OCI-LY1 (cell line): ENCODE data around the gene TMEM229A.

Source experiments
- H2AFZ ChIP-seq: fragments of 200-600 bp; sonication (generic), shearing (Covaris generic); 2 replicates; pipeline ENCODE4 v1.6.0; 2014; ENCODE audit warnings: antibody characterized with exemption, mild to moderate bottlenecking, low read length
- H3F3A ChIP-seq: fragments of 200-600 bp; sonication (generic), shearing (Covaris generic); 2 replicates; pipeline ENCODE4 v1.6.0; 2014; ENCODE audit warnings: mild to moderate bottlenecking, antibody characterized with exemption, low read length, moderate library complexity; ENCODE audit not compliant: insufficient read depth
- H3K27ac ChIP-seq: fragments of 200-600 bp; sonication (generic); 2 replicates; pipeline ENCODE4 v1.5.1; 2014; ENCODE audit warnings: low read length, mixed run types, mild to moderate bottlenecking, low read depth; ENCODE audit not compliant: poor library complexity, severe bottlenecking
- H3K27me3 ChIP-seq: fragments of 200-600 bp; sonication (generic); 2 replicates; pipeline ENCODE4 v1.6.0; 2014; ENCODE audit warnings: antibody characterized with exemption, mild to moderate bottlenecking, low read length, moderate library complexity; ENCODE audit not compliant: insufficient read depth
- H3K36me3 ChIP-seq: fragments of 200-600 bp; sonication (generic); 2 replicates; pipeline ENCODE4 v1.6.1; 2014; ENCODE audit warnings: mild to moderate bottlenecking, antibody characterized with exemption, low read length, moderate library complexity, mixed read lengths; ENCODE audit not compliant: insufficient read depth
- H3K4me1 ChIP-seq: fragments of 200-600 bp; sonication (generic); 2 replicates; pipeline ENCODE4 v1.5.1; 2014; ENCODE audit warnings: mild to moderate bottlenecking, low read length, moderate library complexity; ENCODE audit not compliant: insufficient read depth, severe bottlenecking
- H3K4me2 ChIP-seq: fragments of 200-600 bp; sonication (generic), shearing (Covaris generic); 2 replicates; pipeline ENCODE4 v1.6.1; 2014; ENCODE audit warnings: low read length
- H3K4me3 ChIP-seq: fragments of 200-600 bp; sonication (generic); 2 replicates; pipeline ENCODE4 v1.5.1; 2014; ENCODE audit warnings: low read length, low read depth, mild to moderate bottlenecking, mixed read lengths; ENCODE audit not compliant: poor library complexity, severe bottlenecking
- H3K79me2 ChIP-seq: fragments of 200-600 bp; shearing (Covaris generic); 2 replicates; pipeline ENCODE4 v1.6.1; 2016; ENCODE audit warnings: mixed run types, low read length, mixed read lengths; ENCODE audit not compliant: insufficient read depth
- H3K9ac ChIP-seq: fragments of 200-600 bp; sonication (generic), shearing (Covaris generic); 2 replicates; pipeline ENCODE4 v1.6.1; 2014; ENCODE audit warnings: mild to moderate bottlenecking, low read length, mixed read lengths
- H3K9me2 ChIP-seq: fragments of 200-600 bp; sonication (generic), shearing (Covaris generic); 2 replicates; pipeline ENCODE4 v1.6.1; 2014; ENCODE audit warnings: low read depth, mild to moderate bottlenecking, low read length, mixed read lengths
- H3K9me3 ChIP-seq: fragments of 200-600 bp; shearing (Covaris generic); 2 replicates; pipeline ENCODE4 v1.6.1; 2014; ENCODE audit warnings: low read length, mixed read lengths
- H4K20me1 ChIP-seq: fragments of 200-600 bp; sonication (generic), shearing (Covaris generic); 2 replicates; pipeline ENCODE4 v1.6.0; 2016; ENCODE audit warnings: mild to moderate bottlenecking, low read length; ENCODE audit not compliant: insufficient read depth
- CTCF ChIP-seq: fragments of 200-600 bp; sonication (generic), shearing (Covaris generic); IDR thresholded peaks from 2 replicates; pipeline ENCODE4 v1.5.1; 2017; ENCODE audit warnings: mild to moderate bottlenecking, antibody characterized with exemption, low read length, moderate library complexity, mixed read lengths
- EZH2 ChIP-seq: fragments of 200-600 bp; sonication (generic), shearing (Covaris generic); IDR thresholded peaks from 2 replicates; pipeline ENCODE4 v1.8.0; 2017; ENCODE audit warnings: borderline replicate concordance, mixed run types, mild to moderate bottlenecking, antibody characterized with exemption, low read length, moderate library complexity, mixed read lengths

Gene TMEM229A

GRCh38 chr7:124074007-124074406 lies 41.1 kb upstream of the TMEM229A start:
- Histone ChIP-seq H3K4me1 (no peaks in the 10 kb centered on the region), H4K20me1 (no peaks in the 10 kb centered on the region), H3K4me2 (no peak overlapping the region), H3K79me2 (no peaks in the 10 kb centered on the region), H3K4me3 (no peak overlapping the region), H3F3A (no peaks in the 10 kb centered on the region), H3K9ac (no peak overlapping the region), H3K36me3 (no peaks in the 10 kb centered on the region), H3K27me3 (no peaks in the 10 kb centered on the region), H3K9me2 (peaks cover 7% of the 10 kb centered on the region; the same call in 1 of the 2 replicates), H3K27ac (no peak overlapping the region), H2AFZ (no peak overlapping the region), H3K9me3 (no peaks in the 10 kb centered on the region)
- TF ChIP-seq EZH2 (no peak), CTCF (no peak)

- H3K4me2 ChIP-seq, result no peak overlapping the region
- H3K9me3 ChIP-seq, result no peaks in the 10 kb centered on the region
- H3K9me2 ChIP-seq, result peaks cover 7% of the 10 kb centered on the region; the same call in 1 of the 2 replicates
Measured at GRCh38 chr7:124073310-124073645, 40.4 kb upstream of the TMEM229A start.

GRCh38 chr7:124072603-124073309 lies 39.9 kb upstream of the TMEM229A start:
- Histone ChIP-seq H4K20me1 (no peaks in the 10 kb centered on the region), H3K9ac (no peak overlapping the region), H2AFZ (no peak overlapping the region), H3K4me2 (no peak overlapping the region), H3K36me3 (no peaks in the 10 kb centered on the region), H3K27ac (no peak overlapping the region), H3K4me1 (no peaks in the 10 kb centered on the region), H3K79me2 (no peaks in the 10 kb centered on the region), H3F3A (no peaks in the 10 kb centered on the region), H3K4me3 (no peak overlapping the region), H3K9me2 (peaks cover 7% of the 10 kb centered on the region; the same call in 1 of the 2 replicates), H3K9me3 (no peaks in the 10 kb centered on the region), H3K27me3 (no peaks in the 10 kb centered on the region)
- TF ChIP-seq CTCF (no peak), EZH2 (no peak)

More at GRCh38 chr7:124073310-124073645, 40.4 kb upstream of the TMEM229A start:
- H3K27ac ChIP-seq, result no peak overlapping the region
- no peaks in the 10 kb centered on the region for H3K79me2 ChIP-seq
- no peaks in the 10 kb centered on the region for H4K20me1 ChIP-seq
- H2AFZ ChIP-seq, result no peak overlapping the region
- no peaks in the 10 kb centered on the region for H3K4me1 ChIP-seq
- H3K4me3 ChIP-seq, result no peak overlapping the region
- no peak for TF ChIP-seq EZH2
- TF ChIP-seq CTCF, result no peak
- no peak overlapping the region for H3K9ac ChIP-seq
- no peaks in the 10 kb centered on the region for H3F3A ChIP-seq
- no peaks in the 10 kb centered on the region for H3K36me3 ChIP-seq
- no peaks in the 10 kb centered on the region for H3K27me3 ChIP-seq
